Endothelial cell (in vitro differentiated cells): Measurements from ENCODE around the gene POTEB3. TPM values are rescaled to one million over a fixed set of nuclear protein-coding genes. Genes with fewer than 3 reads are reported as not detected.
"Not testable (repeated sequence)": the region's sequence is repeated elsewhere in the genome, so short reads cannot be mapped to it uniquely, and the experiment has no call there.

Experiments used
- DNase-seq: peaks from one replicate; pipeline ENCODE4 v3.0.0; 2021; ENCODE audit warnings: low spot score
- H3K27ac Mint-ChIP-seq: one replicate; pipeline ENCODE4 v1.8.0; 2021; ENCODE audit warnings: mixed read lengths, inconsistent platforms; ENCODE audit not compliant: unreplicated experiment
- H3K27me3 Mint-ChIP-seq: one replicate; pipeline ENCODE4 v1.8.0; 2021; ENCODE audit warnings: mild to moderate bottlenecking, moderate library complexity, mixed read lengths, inconsistent platforms; ENCODE audit not compliant: unreplicated experiment
- H3K36me3 Mint-ChIP-seq: one replicate; pipeline ENCODE4 v1.8.0; 2021; ENCODE audit warnings: mild to moderate bottlenecking, low read depth, mixed read lengths, inconsistent platforms; ENCODE audit not compliant: unreplicated experiment
- H3K4me1 Mint-ChIP-seq: one replicate; pipeline ENCODE4 v1.8.0; 2021; ENCODE audit warnings: mild to moderate bottlenecking, mixed read lengths, inconsistent platforms; ENCODE audit not compliant: unreplicated experiment
- H3K4me3 Mint-ChIP-seq: one replicate; pipeline ENCODE4 v1.8.0; 2021; ENCODE audit warnings: mild to moderate bottlenecking, mixed read lengths, inconsistent platforms; ENCODE audit not compliant: unreplicated experiment
- H3K9me3 Mint-ChIP-seq: one replicate; pipeline ENCODE4 v1.8.0; 2021; ENCODE audit warnings: mixed read lengths, inconsistent platforms; ENCODE audit not compliant: unreplicated experiment
- microRNA-seq: library from miRNA; unstranded; fragments of <30 nt; microRNA quantifications from one replicate; pipeline ENCODE4, GENCODE V29; 2020; ENCODE audit not compliant: unreplicated experiment
- total RNA-seq: library from RNA; stranded (reverse); fragmentation: NEBNext Ultra II Directional; extraction: Animal tissue kit (Norgen Biotek cat#: 25700); gene quantifications from one replicate; pipeline ENCODE4 v1.2.1, GENCODE V29; 2021; ENCODE audit not compliant: unreplicated experiment

Gene POTEB3
- total RNA-seq, 1 donor from 2014 or later, result not detected

GRCh38 chr15:21373682-21374081 is 66.6 kb downstream of the POTEB3 start:
- H3K36me3 Mint-ChIP-seq, H3K4me3 Mint-ChIP-seq, H3K27ac Mint-ChIP-seq, H3K4me1 Mint-ChIP-seq, H3K27me3 Mint-ChIP-seq, H3K9me3 Mint-ChIP-seq, DNase-seq: not testable (repeated sequence)

- H3K27me3 Mint-ChIP-seq, H3K36me3 Mint-ChIP-seq, H3K4me3 Mint-ChIP-seq, DNase-seq, H3K9me3 Mint-ChIP-seq, H3K27ac Mint-ChIP-seq, H3K4me1 Mint-ChIP-seq: not testable (repeated sequence)
Measured at GRCh38 chr15:21369177-21369576, 71.1 kb downstream of the POTEB3 start.

GRCh38 chr15:21368625-21369024 is 71.7 kb downstream of the POTEB3 start:
- not testable (repeated sequence) for H3K27ac Mint-ChIP-seq, H3K9me3 Mint-ChIP-seq, H3K4me1 Mint-ChIP-seq, DNase-seq, H3K27me3 Mint-ChIP-seq, H3K4me3 Mint-ChIP-seq, H3K36me3 Mint-ChIP-seq

Small RNA genes lying within 50 kb of the gene (microRNA-seq; reads per million reads assigned to microRNA genes)
- gene MIR3118-3, result not detected
